Mesenchymal stem cell (in vitro differentiated cells and primary cell): ENCODE measurements around the gene MS4A5.

Source experiments
- DNase-seq: peaks from one replicate; pipeline ENCODE4 v3.0.0-alpha.2; 2013
- H2AFZ ChIP-seq: one replicate; pipeline ENCODE4 v1.6.1; 2013; ENCODE audit warnings: low read depth, mild to moderate bottlenecking, control low read depth, inconsistent platforms, low read length, moderate library complexity
- H2AK5ac ChIP-seq: 2 replicates; pipeline ENCODE4 v1.6.1; 2013; ENCODE audit warnings: low read length, moderate library complexity, mild to moderate bottlenecking, inconsistent platforms; ENCODE audit not compliant: severe bottlenecking
- H2BK120ac ChIP-seq: one replicate; pipeline ENCODE4 v1.6.1; 2013; ENCODE audit warnings: low read depth, mild to moderate bottlenecking, inconsistent platforms, low read length, moderate library complexity
- H2BK12ac ChIP-seq, 2 experiments: one replicate each; pipeline ENCODE4 v1.6.1; 2013; ENCODE audit warnings: inconsistent platforms in 2 of 2, low read length in 2 of 2, mild to moderate bottlenecking in 2 of 2, moderate library complexity in 2 of 2, control low read depth in 1 of 2
- H2BK15ac ChIP-seq: one replicate; pipeline ENCODE4 v1.6.1; 2013; ENCODE audit warnings: mild to moderate bottlenecking, low read depth, inconsistent platforms; ENCODE audit not compliant: poor library complexity, severe bottlenecking
- H2BK5ac ChIP-seq: 2 replicates; pipeline ENCODE4 v1.6.1; 2013; ENCODE audit warnings: low read depth, mild to moderate bottlenecking, low read length, control low read depth, inconsistent platforms; ENCODE audit not compliant: poor library complexity, severe bottlenecking
- H3K14ac ChIP-seq, 2 experiments: one replicate each; pipeline ENCODE4 v1.6.1; 2013; ENCODE audit warnings: inconsistent platforms in 2 of 2, low read length in 2 of 2, control low read depth in 1 of 2, mild to moderate bottlenecking in 1 of 2, moderate library complexity in 1 of 2
- H3K18ac ChIP-seq, 2 experiments: one replicate each; pipeline ENCODE4 v1.6.1; 2013; ENCODE audit warnings: inconsistent platforms in 2 of 2, low read length in 2 of 2, control low read depth in 1 of 2, low read depth in 1 of 2, mild to moderate bottlenecking in 1 of 2
- H3K23ac ChIP-seq, 2 experiments: one replicate each; pipeline ENCODE4 v1.6.1; 2013; ENCODE audit warnings: inconsistent platforms in 2 of 2, low read length in 2 of 2, mild to moderate bottlenecking in 2 of 2, moderate library complexity in 2 of 2, control low read depth in 1 of 2
- H3K27ac ChIP-seq: 2 replicates; pipeline ENCODE4 v1.5.1; 2013; ENCODE audit warnings: mild to moderate bottlenecking, moderate library complexity, low read length, control low read depth, inconsistent platforms; ENCODE audit not compliant: poor library complexity, severe bottlenecking
- H3K27me3 ChIP-seq, 2 experiments: 2 replicates each; pipeline versions ENCODE4 v1.6.1 to v1.7.0; 2013; ENCODE audit warnings: low read length in 2 of 2, mild to moderate bottlenecking in 2 of 2, moderate library complexity in 2 of 2, control low read depth in 1 of 2, inconsistent platforms in 1 of 2; ENCODE audit not compliant: control insufficient read depth in 1 of 2, insufficient read depth in 1 of 2
- H3K36me3 ChIP-seq, 2 experiments: 2 replicates each; pipeline versions ENCODE4 v1.6.1 to v1.7.0; 2013; ENCODE audit warnings: low read length in 2 of 2, control low read depth in 1 of 2, inconsistent platforms in 1 of 2, low read depth in 1 of 2, mild to moderate bottlenecking in 1 of 2; ENCODE audit not compliant: insufficient read depth in 2 of 2, control insufficient read depth in 1 of 2
- H3K4ac ChIP-seq, 2 experiments: one replicate each; pipeline ENCODE4 v1.6.1; 2013; ENCODE audit warnings: inconsistent platforms in 2 of 2, low read length in 2 of 2, mild to moderate bottlenecking in 2 of 2, moderate library complexity in 2 of 2, control low read depth in 1 of 2, low read depth in 1 of 2
- H3K4me1 ChIP-seq: 2 replicates; pipeline ENCODE4 v1.6.1; 2013; ENCODE audit warnings: low read depth, low read length, control low read depth; ENCODE audit not compliant: control insufficient read depth, insufficient read depth
- H3K4me2 ChIP-seq: 2 replicates; pipeline ENCODE4 v1.6.1; 2013; ENCODE audit warnings: low read length, mild to moderate bottlenecking, inconsistent platforms; ENCODE audit not compliant: poor library complexity, severe bottlenecking
- H3K4me3 ChIP-seq, 2 experiments: 2 replicates each; pipeline versions ENCODE4 v1.5.1 to v1.7.0; 2013; ENCODE audit warnings: low read length in 2 of 2, mild to moderate bottlenecking in 2 of 2, control low read depth in 1 of 2, low read depth in 1 of 2; ENCODE audit not compliant: insufficient read depth in 1 of 2
- H3K79me1 ChIP-seq: replicated peaks from 2 replicates; pipeline ENCODE4 v1.6.1; 2013; ENCODE audit warnings: mild to moderate bottlenecking, control low read depth, low read length, inconsistent platforms; ENCODE audit not compliant: poor library complexity, severe bottlenecking
- H3K9ac ChIP-seq: 2 replicates; pipeline ENCODE4 v1.7.0; 2013; ENCODE audit warnings: mild to moderate bottlenecking, low read length, moderate library complexity
- H3K9me3 ChIP-seq: 2 replicates; pipeline ENCODE4 v1.7.0; 2013; ENCODE audit warnings: mild to moderate bottlenecking, low read length; ENCODE audit not compliant: control insufficient read depth
- H4K8ac ChIP-seq: one replicate; pipeline ENCODE4 v1.6.1; 2013; ENCODE audit warnings: inconsistent platforms, mild to moderate bottlenecking, low read length, moderate library complexity
- H4K91ac ChIP-seq: one replicate; pipeline ENCODE4 v1.6.1; 2013; ENCODE audit warnings: mild to moderate bottlenecking, low read length, inconsistent platforms
- WGBS: methylation state at CpG from one replicate; pipeline ENCODE4 v1.1.7; 2013; ENCODE audit warnings: mixed read lengths; 5-methylcytosine and 5-hydroxymethylcytosine counted together

MS4A5 gene

GRCh38 chr11:60485987-60486386 is 56.6 kb downstream of the MS4A5 start:
- H2BK15ac ChIP-seq, result no peak overlapping the region
- H2BK12ac ChIP-seq, result no peak overlapping the region
- H3K9ac ChIP-seq, result no peak overlapping the region
- no peaks in the 10 kb centered on the region for H3K79me1 ChIP-seq
- no peak overlapping the region for H3K23ac ChIP-seq
- no peak overlapping the region for H3K4ac ChIP-seq
- H3K4me3 ChIP-seq, result no peak overlapping the region
- H3K9me3 ChIP-seq, result no peaks in the 10 kb centered on the region
- no peak overlapping the region for H2BK5ac ChIP-seq
- H2AFZ ChIP-seq, result no peak overlapping the region
- no peak overlapping the region for H2AK5ac ChIP-seq
- H3K18ac ChIP-seq, result no peak overlapping the region
- no peak overlapping the region for H4K8ac ChIP-seq
- no peaks in the 10 kb centered on the region for H3K27me3 ChIP-seq
- H3K4me2 ChIP-seq, result no peak overlapping the region
- H3K27ac ChIP-seq, result no peak overlapping the region
- H3K14ac ChIP-seq, result no peak overlapping the region
- no peaks in the 10 kb centered on the region for H3K4me1 ChIP-seq
- H2BK120ac ChIP-seq, result no peak overlapping the region
- H3K36me3 ChIP-seq, result no peaks in the 10 kb centered on the region
- peak; percentile 3 for DNase-seq
- WGBS, result 35% methylated on average over 5 of the region's 5 CpGs
- H4K91ac ChIP-seq, result no peak overlapping the region

GRCh38 chr11:60492488-60493009 is 63.2 kb downstream of the MS4A5 start, which contains the start of gene MS4A12:
MS4A12 (plus strand) TSS chr11:60492778; CDS start chr11:60497319, 4,541 bp downstream.
- H4K91ac ChIP-seq, result no peak within 1 kb of the TSS
- no peak within 1 kb of the TSS for H2BK12ac ChIP-seq
- H2BK5ac ChIP-seq, result no peak within 1 kb of the TSS
- no peaks in the 10 kb centered on the region for H3K79me1 ChIP-seq
- H2BK120ac ChIP-seq, result no peak within 1 kb of the TSS
- H3K23ac ChIP-seq, result no peak within 1 kb of the TSS
- no peak within 1 kb of the TSS for H4K8ac ChIP-seq
- no peak within 1 kb of the TSS for H2AFZ ChIP-seq
- no peaks in the 10 kb centered on the region for H3K27me3 ChIP-seq
- no peak within 1 kb of the TSS for H2AK5ac ChIP-seq
- no peak within 1 kb of the TSS for H3K4me2 ChIP-seq
- no peak for DNase-seq
- no peak within 1 kb of the TSS for H3K4me3 ChIP-seq
- no peaks in the 10 kb centered on the region for H3K36me3 ChIP-seq
- no peak within 1 kb of the TSS for H3K4ac ChIP-seq
- no peak within 1 kb of the TSS for H3K14ac ChIP-seq
- no peaks in the 10 kb centered on the region for H3K4me1 ChIP-seq
- H3K18ac ChIP-seq, result no peak within 1 kb of the TSS
- H2BK15ac ChIP-seq, result no peak within 1 kb of the TSS
- no peak within 1 kb of the TSS for H3K27ac ChIP-seq
- no peaks in the 10 kb centered on the region for H3K9me3 ChIP-seq
- H3K9ac ChIP-seq, result no peak within 1 kb of the TSS
- 80% methylated on average over 1 of the region's 4 CpGs for WGBS

GRCh38 chr11:60493454-60493853 is 64.1 kb downstream of the MS4A5 start:
- H3K4me1 ChIP-seq, result no peaks in the 10 kb centered on the region
- no peak overlapping the region for H2AK5ac ChIP-seq
- no peaks in the 10 kb centered on the region for H3K36me3 ChIP-seq
- no peaks in the 10 kb centered on the region for H3K79me1 ChIP-seq
- H2BK120ac ChIP-seq, result no peak overlapping the region
- H3K14ac ChIP-seq, result no peak overlapping the region
- H3K9ac ChIP-seq, result no peak overlapping the region
- no peak for DNase-seq
- H3K18ac ChIP-seq, result no peak overlapping the region
- H3K9me3 ChIP-seq, result no peaks in the 10 kb centered on the region
- H3K27me3 ChIP-seq, result no peaks in the 10 kb centered on the region
- H3K23ac ChIP-seq, result no peak overlapping the region
- no peak overlapping the region for H2BK5ac ChIP-seq
- no peak overlapping the region for H4K8ac ChIP-seq
- H3K4me2 ChIP-seq, result no peak overlapping the region
- no peak overlapping the region for H2BK12ac ChIP-seq
- H2BK15ac ChIP-seq, result no peak overlapping the region
- WGBS, result 56% methylated on average over 1 of the region's 2 CpGs
- H3K4me3 ChIP-seq, result no peak overlapping the region
- H3K4ac ChIP-seq, result no peak overlapping the region
- no peak overlapping the region for H2AFZ ChIP-seq
- no peak overlapping the region for H3K27ac ChIP-seq
- no peak overlapping the region for H4K91ac ChIP-seq
